Vagina (tissue), 2 donors: Measurements from ENCODE around the gene DOK6.

ENCODE experiments used
- POLR2AphosphoS5 ChIP-seq, 2 donors: sonication (generic); formaldehyde crosslinking; IDR thresholded peaks; one replicate each; pipeline ENCODE4 v1.9.0; 2017; ENCODE audit warnings: antibody characterized with exemption in 2 of 2, mild to moderate bottlenecking in 2 of 2, low read depth in 1 of 2; ENCODE audit not compliant: insufficient read depth in 1 of 2
- TF ChIP-seq, protein P1 (sequence below), 3 experiments: fragments of 450-650 bp in 2 of 3; fragments of 200-600 bp in 1 of 3; sonication (generic) in 1 of 3; IDR thresholded peaks; one replicate each; pipeline ENCODE4 v1.5.1; 2017 to 2019; ENCODE audit warnings: antibody characterized with exemption in 3 of 3, mild to moderate bottlenecking in 2 of 3, moderate library complexity in 2 of 3

DNA sequence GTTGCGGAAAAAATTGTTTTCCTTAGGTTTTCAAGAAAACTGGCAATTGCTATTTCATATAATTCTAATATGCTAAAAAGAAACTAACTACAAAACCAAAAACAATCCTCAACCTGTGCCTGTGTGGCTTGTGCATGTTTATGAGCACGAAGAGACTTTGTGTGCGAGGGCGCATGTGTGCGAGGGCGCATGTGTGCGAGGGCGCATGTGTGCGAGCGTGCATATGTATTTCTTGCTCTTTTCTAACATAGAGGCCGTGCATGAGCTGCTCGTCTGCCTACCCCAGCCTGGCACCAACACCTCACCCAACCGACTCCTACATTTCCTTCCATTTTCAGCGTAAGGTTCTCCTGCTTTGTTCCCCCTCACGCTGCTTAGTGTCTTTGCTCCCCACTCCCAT lies 211.6 kb downstream of the DOK6 start:
- TF ChIP-seq, protein P1, sequence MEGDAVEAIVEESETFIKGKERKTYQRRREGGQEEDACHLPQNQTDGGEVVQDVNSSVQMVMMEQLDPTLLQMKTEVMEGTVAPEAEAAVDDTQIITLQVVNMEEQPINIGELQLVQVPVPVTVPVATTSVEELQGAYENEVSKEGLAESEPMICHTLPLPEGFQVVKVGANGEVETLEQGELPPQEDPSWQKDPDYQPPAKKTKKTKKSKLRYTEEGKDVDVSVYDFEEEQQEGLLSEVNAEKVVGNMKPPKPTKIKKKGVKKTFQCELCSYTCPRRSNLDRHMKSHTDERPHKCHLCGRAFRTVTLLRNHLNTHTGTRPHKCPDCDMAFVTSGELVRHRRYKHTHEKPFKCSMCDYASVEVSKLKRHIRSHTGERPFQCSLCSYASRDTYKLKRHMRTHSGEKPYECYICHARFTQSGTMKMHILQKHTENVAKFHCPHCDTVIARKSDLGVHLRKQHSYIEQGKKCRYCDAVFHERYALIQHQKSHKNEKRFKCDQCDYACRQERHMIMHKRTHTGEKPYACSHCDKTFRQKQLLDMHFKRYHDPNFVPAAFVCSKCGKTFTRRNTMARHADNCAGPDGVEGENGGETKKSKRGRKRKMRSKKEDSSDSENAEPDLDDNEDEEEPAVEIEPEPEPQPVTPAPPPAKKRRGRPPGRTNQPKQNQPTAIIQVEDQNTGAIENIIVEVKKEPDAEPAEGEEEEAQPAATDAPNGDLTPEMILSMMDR (IDR thresholded peaks at IDR 0.05), result no peak
- no peak for TF ChIP-seq POLR2AphosphoS5 (IDR thresholded peaks at IDR 0.05; ENCODE audit: insufficient read depth in 1 of 2, low read depth in 1 of 2)
